EH (cell line): ENCODE measurements around the gene PRM3.

Experiments
- DNase-seq: peaks from one replicate; pipeline ENCODE4 v3.0.0-alpha.2; 2015; ENCODE audit warnings: low read depth

The PRM3 gene

DNA sequence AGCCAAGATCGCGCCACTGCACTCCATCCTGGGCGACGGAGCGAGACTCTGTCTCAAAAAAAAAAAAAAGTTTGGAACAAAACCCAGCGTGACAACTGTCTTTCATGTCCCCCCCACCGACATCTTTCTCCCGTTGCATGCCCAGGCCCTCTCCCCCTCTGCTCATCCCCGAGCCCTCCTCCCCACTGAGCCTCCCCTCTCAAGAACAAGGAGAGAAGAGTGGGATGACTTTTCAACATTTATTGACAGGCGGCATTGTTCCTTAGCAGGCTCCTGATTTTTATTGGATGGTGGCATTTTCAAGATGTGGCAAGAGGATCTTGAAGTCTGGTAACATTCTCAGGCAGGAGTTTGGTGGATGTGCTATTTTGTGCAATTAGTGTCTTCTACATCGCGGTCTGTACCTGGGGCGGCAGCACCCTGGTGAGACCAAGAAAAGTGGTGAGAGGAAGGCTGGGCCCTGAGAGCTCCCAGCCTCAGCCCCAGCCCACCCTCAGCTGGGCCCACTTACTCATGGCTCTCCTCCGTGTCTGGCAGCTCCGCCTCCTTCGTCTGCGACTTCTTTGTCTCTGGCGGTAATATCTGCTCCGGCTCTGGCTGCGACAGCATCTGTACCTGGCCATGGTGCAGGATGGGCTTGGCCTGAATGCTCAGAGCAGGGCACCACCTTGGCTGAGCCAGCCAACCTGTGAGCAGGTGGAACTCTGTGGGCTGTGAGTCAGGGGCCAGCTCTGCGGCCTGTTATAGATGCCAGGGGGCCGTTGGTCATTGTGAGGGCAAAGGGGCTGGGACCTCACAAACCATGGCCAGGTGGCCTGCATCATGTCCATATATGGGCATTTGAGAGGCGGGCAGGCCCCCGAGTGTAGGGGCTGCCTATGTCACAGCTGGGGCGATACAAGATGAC is 7.4 kb upstream of the PRM3 start, which contains the start of gene PRM1:
Gene PRM1, minus strand, starts transcription at position 715 of the 907 bp plus-strand sequence. Its CDS starts 92 bp downstream, at position 623.
- DNase-seq = no peak

DNA sequence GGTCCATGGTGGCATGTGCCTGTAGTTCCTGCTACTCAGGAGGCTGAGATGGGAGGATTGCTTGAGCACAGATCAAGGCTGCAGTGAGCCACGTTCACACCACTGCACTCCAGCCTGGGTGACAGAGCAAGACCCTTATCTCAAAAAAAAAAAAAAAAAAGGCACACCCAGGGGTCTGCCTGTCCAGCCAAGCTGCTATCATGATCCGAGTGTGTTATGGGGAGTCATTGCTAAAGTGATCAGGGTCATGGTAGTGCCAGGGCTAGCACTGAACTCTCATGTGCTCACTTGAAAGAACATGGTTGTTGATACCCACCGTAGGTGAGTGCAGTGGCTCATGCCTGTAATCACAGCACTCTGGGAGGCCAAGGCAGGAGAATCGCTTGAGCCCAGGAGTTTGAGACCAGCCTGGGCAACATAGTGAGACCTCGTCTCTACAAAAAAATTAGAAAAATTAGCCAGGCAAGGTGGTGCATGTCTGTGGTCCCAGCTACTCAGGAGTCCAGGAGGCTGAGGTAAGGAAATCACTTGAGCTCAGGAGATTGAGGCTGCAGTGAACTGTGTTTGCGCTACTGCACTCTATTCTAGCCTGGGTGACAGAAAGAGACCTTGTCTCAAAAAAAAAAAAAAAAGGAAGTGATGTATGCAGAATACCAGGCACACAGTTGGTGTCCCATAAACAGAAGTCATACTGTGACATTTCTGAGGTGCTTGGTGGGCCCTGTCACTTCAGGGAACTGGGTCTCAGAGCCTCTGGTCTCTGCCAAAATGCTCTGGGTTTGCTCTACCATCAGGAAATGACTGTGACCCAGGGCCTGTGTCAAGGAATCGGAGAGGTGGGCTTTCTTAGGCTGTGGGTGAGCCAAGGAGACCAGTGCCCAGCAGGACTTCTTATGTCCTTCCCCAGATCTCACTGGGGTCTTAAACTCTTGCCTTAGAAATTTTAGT is 5.5 kb upstream of the PRM3 start:
- no peak for DNase-seq

DNA sequence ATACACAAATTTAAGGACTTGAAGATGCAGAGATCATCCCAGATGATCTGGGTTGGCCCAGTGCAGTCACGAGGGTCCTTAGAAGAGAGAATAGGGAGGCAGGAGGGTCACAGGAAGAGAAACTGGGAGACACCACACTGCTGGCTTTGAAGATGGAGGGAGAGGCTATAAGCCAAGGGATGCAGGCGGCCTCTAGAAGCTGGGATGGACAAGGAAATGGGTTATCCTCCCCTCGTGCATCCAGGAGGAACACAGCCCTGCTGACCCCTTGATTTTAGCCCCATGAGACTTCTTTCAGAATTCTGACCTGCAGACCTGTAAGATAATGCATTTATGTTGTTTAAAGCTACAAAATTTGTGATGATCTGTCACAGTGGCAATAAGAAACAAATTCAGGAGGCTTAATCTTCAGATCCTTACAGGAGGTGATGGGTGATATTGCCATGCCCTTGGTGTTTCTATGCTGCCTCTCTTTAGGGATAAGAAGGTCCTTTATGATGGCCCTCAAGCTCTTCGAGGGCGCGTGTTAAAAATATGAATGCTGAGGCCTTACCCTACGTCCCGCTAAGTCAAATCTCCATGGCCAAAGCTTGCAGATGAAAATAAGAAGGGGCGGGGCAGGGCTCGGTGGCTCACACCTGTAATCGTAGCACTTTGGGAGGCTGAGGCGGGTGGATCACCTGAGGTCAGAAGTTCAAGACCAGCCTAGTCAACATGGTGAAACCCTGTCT is 4.3 kb upstream of the PRM3 start:
- DNase-seq = no peak

DNA sequence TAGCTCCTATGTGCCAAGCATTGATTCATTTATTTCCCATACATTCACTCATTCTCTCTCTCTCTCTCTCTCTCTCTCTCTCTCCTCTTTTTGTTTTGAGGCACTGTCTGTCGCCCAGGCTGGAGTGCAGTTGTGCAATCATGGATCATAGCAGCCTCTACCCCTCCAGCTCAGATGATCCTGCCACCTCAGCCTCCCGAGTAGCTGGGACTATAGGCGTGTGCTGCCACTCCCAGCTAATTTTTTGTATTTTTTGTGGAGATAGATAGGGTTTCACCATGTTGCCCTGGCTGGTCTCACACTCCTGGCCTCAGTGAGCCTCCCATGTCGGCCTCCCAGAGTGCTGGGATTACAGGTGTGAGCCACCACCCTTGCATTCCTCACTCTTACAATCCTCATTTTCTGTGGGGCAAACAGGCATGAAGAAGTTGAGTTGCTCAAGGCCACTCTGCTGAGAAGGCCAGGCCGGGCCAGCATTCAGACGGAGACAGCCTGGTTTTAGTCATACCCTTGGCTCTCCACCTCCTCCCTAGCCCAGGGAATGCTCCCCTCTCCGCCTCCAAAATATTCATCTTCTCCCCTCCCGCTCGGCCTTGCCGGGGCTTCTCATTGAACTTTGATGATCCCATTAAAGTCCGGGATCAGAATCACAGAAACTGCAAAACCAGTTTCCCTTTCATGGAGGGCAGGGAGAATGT is 3.6 kb upstream of the PRM3 start:
- DNase-seq = no peak

DNA sequence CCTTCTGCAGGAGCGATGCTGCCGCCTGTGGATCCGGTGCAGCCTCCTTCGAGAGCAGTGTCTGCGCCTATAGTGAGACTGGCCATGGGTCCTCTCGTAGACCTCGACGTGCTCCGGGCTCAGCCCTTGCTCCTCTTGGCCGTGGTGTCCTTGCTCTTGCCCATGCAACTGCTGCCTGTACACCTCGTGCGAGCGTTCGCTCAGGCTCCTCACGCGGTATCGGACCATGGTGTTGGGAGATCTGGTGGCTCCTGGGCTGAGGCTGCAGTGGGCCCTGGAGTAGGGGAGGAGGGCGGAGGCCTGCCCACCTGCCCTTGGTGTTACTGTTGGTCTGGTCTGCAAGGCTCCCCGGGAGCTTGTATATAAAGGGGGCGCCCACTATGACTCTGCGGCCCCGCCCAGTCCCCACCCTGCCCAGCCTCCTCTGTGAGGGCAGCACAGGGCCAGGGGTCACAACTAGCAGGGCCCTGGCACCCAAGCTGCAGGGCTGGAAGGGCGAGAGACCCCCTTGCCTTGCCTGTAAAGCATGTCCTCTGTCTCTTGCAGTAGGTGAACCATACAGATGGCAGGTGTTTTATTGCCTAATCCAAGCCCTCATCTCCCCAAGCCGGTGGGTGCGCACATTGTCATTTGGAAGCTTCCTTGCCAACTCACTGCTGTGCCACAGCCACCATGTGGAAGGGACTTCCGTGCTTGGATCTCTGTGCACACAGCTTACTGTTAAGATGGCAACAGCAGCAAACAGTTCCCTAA is 2.9 kb upstream of the PRM3 start, which contains the start of gene PRM2:
Gene PRM2, minus strand, starts transcription at position 338 of the 753 bp plus-strand sequence. Its CDS starts 110 bp downstream, at position 228.
- DNase-seq = no peak

GRCh38 chr16:11274964-11275363 is 1.5 kb upstream of the PRM3 start:
- DNase-seq = no peak

DNA sequence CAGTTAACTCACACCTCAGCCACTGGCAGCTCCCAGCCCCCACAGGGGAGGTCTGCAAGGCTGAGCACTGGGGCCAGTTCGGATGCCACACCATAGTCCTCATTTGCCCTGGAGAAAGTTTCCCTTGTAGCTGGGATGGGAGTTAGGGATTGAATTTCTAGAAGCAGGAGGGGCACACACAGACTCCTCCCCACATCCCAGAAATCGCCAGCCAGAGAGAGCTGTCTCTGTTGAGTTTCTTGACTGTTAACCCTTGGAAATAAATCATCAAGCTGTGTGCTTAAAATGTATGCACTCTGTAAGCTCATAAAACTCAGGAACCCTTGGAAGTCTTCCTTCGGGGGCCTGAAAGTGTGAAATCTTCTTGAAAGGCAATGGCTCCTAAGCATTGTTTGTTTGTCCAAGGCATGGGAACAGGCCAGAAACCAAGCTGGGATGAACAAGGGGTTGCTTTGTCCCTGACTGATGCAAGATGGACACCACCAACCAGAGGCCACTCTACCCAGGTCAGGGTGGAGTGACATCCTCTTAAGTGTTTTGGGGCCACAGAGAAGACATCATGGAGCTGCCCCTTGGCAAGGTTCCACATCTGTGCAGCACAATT is 394 bp upstream of the PRM3 start:
- peak; percentile 48 for DNase-seq

DNA sequence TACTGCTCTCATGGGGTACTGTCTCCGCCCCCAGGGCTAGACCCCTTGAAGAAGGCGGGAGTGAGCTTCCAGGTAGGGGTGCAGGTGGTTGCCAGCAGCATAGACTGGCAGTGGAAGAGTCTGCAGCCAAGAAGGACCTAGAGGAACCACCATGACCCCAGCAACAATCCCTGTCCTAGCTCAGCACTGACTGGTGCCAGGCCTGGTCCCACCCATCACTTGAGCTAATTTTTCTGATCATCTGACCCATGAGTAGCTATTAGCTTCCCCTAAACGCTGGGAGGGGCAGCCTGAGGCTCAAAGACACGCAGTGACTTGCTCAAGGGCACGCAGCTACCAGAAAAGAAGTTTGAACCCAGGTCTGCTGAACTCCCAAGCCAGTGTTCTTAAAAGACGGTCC is 945 bp downstream of the PRM3 start:
- DNase-seq = no peak

DNA sequence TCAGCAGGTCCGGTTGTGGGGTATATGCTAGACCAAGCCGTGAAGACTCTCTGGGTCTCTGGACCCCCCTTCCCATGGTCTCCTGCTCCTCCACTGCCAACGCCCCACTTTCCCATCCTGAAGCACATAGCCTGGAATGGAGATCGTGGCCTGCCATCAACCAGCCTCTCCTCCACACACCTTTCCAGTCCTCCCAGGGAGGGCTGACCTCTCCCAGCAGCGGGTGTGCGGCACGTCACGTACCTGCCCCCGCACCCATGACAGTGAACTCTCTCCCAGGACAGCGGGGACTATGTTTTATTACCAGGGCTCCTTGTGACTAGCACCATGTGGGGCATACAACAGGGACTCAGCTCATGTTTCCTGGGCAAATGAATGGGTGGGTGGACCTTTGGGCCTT is 1.8 kb downstream of the PRM3 start:
- no peak for DNase-seq

DNA sequence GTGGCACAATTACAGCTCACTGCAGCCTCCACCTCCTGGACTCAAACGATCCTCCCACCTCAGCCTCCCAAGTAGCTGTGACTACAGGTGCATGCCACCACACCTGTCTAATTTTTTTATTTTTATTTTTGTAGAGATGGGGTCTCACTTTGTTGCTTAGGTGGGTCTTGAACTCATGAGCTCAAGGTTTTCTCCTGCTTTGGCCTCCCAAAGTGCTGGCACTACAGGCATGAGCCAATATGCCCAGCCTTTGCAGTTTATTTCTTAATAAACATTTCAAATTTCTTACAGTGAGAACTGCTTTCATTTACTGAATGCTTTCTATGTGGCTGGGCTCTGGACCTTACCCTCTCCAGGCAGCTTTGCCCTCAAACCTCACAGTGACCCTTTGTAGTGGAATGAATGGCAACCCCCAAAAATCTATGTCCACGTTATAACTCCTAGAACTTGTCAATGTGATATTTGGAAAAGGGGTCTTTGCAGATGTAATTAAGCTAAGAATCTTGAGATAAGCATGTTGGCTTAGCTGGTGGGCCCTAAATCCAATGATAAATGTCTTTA is 2.7 kb downstream of the PRM3 start:
- no peak for DNase-seq

DNA sequence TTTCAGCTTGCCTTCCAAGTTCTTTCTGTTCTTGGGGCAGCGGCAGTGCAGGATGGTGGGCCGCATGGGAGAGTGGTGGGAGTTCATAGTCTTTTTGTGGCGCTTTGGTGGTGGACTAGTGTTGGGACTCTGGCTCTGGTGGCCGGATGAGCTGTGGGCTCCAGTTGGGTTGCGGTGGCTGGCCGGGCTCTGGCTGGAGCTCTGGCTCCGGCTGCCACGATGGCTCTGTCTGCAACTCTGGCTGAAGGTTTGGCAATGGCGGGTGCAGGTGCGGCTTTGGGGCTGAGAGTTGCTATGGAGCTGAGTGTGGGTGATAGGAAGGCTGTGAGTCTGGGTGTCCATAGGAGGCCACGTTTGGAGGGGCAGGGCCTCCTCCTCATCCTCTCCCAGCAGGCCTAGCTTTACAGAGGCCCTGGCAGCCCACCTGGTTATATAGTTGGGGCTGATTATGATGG is 4.5 kb downstream of the PRM3 start, which contains the start of gene TNP2:
Gene TNP2, minus strand, starts transcription at position 405 of the 455 bp plus-strand sequence. Its CDS starts 63 bp downstream, at position 342.
- DNase-seq = no peak

GRCh38 chr16:11265124-11265523 is 8.3 kb downstream of the PRM3 start:
- DNase-seq = no peak

DNA sequence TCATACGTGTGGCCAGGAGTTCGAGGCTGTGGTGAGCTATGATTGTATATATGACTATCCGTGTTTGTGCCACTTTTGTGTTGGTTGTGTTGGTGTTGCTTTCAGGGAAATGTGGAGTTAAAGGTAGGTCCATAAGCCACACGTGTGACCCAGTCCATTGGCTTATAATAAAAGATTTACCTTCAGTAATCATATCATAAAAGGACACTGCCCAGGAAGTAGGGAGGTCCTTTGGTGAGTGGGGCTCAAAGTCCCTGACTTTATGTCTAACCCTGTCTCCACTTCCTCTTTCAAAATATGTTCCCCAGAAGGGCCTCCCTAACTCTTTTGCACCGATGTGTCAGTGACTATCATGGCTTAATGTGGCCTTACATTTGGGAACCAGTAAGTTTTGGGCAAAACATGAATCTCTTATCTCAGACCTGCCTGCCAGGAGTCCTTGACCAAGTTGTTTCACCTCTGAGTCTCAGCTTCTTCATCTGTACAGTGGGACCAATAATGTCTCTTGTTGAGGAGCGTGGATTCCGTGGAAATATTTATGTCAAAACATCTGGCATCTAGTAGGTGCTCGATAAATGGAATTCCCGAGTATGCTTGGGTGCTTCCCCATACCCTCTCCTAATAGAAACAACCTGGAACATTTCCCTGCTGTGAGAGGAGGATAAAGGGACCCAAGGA is 9.1 kb downstream of the PRM3 start:
- DNase-seq = no peak

DNA sequence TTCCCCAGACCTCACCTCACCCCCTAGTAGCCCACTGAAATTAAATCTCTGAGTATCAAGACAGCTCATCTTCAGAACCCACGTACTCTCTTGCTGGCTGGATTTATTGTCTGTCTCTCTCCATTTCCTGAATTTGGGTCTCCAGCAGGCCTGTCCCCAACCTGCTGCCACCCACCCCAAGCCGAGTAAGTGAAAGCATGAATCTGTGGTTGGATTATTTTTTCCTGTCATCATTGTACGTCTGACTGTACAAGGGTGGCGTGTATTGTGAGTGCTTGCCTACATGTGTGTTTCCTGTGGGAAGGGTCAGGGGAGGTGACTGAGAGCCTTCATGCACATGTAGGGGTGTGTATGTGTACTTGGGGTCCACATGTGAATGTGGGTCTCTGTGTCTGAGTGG is 9.7 kb downstream of the PRM3 start:
- DNase-seq = no peak

DNA sequence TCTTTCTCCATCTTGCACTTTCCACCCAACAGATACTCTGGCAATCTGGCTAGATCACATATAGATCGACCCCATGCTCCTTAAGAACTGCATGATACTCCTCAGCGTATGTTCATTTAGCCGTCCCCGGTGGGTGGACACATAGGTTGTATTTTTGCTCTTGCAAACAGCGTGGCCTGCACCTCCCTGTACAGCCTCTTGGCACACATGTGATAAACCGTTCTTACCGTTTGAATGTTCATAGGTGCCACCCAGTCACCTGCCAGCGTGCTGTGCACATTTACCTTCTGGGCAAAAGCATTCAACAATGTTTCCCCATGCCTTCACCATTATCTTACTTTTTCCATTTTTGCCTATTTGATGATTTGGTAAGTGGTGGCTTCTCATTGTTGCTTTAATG is 10.5 kb downstream of the PRM3 start:
- DNase-seq = no peak

DNA sequence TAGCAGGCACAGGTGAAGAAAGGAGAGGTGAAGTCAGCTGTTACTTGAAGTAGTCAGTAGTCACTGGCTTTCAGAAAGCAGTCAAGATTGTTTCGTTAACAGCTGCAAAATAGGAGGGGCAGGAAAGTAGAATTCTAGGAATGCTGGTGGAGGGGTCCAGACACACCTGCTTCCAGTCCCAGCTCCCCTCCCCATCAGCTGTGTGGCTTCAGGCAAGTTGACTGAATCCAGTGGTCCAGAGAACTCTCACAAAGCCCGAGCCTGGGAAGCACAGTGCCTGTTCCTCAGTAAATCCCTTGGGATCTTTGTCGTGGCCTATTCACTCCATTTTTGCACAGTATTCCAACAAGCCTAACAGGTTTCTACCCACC is 12.8 kb downstream of the PRM3 start:
- no peak for DNase-seq

DNA sequence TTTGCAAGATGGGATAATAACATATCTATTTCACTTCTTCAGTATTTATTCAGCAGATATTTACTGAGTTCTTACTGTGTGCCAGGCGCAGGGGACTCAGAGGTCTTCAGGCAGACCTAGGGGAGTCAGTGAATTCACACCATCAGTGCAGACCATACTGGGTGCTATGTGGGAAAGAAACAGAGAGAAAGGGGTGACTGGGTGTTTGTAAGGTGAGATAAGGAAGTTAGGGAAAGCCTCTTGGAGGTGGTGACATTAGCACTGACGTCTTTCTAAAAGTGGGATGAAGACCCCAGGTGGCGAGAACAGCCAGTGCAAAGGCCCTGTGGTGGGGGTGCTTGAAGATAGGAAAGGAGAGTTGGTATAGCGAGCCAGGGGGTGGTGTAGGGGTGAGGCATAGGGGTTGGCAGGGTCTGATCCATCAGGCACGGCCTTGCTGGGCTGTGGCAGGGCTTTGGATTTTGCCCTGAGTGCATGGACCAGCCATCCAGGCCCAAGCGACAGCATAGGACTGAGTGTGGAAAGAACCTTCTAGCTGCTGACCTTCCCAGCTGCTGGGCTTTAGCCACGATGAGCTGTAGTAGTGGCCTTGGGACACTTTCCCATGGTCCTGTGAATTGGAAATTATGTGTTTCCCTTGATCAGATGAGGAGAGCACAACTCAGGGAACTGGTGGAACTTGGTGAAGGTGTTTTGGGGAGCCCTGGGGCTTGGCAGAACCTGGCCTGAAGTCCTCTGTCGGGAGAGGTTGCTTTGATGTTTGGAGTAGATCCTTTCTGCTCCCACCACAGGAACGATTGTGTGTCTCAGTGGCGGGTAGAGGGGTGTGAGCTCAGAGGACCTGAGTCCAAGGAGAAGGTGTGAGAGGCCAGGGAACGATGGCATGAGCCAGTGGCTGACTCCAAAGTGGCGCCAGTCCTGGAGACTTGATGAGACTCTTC is 13.5 kb downstream of the PRM3 start:
- no peak for DNase-seq
